GM23248 (cell line): Measurements from ENCODE around the gene PWP1.

Experiments used
- EZH2 ChIP-seq: fragments of 200-600 bp; sonication (generic); IDR thresholded peaks from 2 replicates; pipeline ENCODE4 v1.6.1; 2018; ENCODE audit warnings: antibody characterized with exemption, mild to moderate bottlenecking; ENCODE audit not compliant: insufficient read depth, poor library complexity, severe bottlenecking
- EZH2phosphoT487 ChIP-seq: fragments of 200-600 bp; sonication (generic); IDR thresholded peaks from 2 replicates; pipeline ENCODE4 v1.6.1; 2018; ENCODE audit warnings: antibody characterized with exemption, moderate library complexity, mild to moderate bottlenecking, low read depth; ENCODE audit not compliant: insufficient read depth

DNA sequence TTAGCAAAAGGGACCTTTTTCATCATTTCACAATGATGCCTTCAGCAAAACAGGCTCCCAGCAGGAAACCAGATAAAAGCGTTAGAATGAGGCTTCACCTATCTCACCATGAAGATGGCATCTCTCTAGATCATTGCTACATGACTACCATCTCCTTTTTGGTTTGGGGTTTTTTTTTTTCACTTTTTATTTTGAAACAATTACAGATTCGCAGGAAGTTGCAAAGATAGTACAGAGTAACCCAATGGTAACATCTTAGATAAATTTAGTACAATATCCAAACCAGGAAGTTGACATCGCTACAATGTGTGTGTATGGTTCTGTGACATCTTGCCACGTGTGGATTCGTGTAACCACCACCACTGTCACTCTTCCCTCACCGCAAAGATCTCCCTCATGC, 22.3 kb upstream of the PWP1 start:
- TF ChIP-seq EZH2 (no peak), EZH2phosphoT487 (no peak)
